OCI-M2 (cell line): ENCODE data around the gene ZNF26.
"Not testable (repeated sequence)": the region's sequence is repeated elsewhere in the genome, so short reads cannot be mapped to it uniquely, and the experiment has no call there.

ENCODE experiments used
- DNase-seq: peaks from one replicate; lab custom pipeline; 2025; ENCODE audit not compliant: unreplicated experiment; lab: John Stamatoyannopoulos, UW

The ZNF26 gene

GRCh38 chr12:132986001-132986884, at the start of gene ZNF26:
ZNF26 (plus strand) TSS chr12:132986367; CDS start chr12:132986841, 474 bp downstream.
- peak; percentile 52 for DNase-seq

- not testable (repeated sequence) for DNase-seq
Observed at GRCh38 chr12:132936921-132937320, 49.2 kb upstream of the ZNF26 start.

GRCh38 chr12:132937476-132937875, 48.7 kb upstream of the ZNF26 start:
- no peak for DNase-seq

- DNase-seq, result not testable (repeated sequence)
Observed at GRCh38 chr12:132938807-132939206, 47.4 kb upstream of the ZNF26 start.

GRCh38 chr12:132940071-132940719, 46.0 kb upstream of the ZNF26 start:
- DNase-seq, result no peak

GRCh38 chr12:132941336-132941954, 44.7 kb upstream of the ZNF26 start:
- no peak for DNase-seq

- no peak for DNase-seq
Observed at GRCh38 chr12:132942611-132943010, 43.6 kb upstream of the ZNF26 start.

- DNase-seq, result no peak
Observed at GRCh38 chr12:132945806-132946205, 40.4 kb upstream of the ZNF26 start.

GRCh38 chr12:132946246-132946820, 39.8 kb upstream of the ZNF26 start:
- no peak for DNase-seq

- no peak for DNase-seq
Observed at GRCh38 chr12:132948146-132949066, 37.8 kb upstream of the ZNF26 start.

- DNase-seq, result no peak
Observed at GRCh38 chr12:132949936-132950837, 36.0 kb upstream of the ZNF26 start.

GRCh38 chr12:132950844-132951535, 35.2 kb upstream of the ZNF26 start:
- DNase-seq, result no peak

- DNase-seq, result no peak
Observed at GRCh38 chr12:132951649-132952048, 34.5 kb upstream of the ZNF26 start.

GRCh38 chr12:132952371-132953162, 33.6 kb upstream of the ZNF26 start:
- no peak for DNase-seq

GRCh38 chr12:132953163-132953425, 33.1 kb upstream of the ZNF26 start:
- no peak for DNase-seq

GRCh38 chr12:132953771-132954170, 32.4 kb upstream of the ZNF26 start:
- DNase-seq, result no peak

GRCh38 chr12:132954471-132955048, 31.6 kb upstream of the ZNF26 start:
- no peak for DNase-seq
